K562 (cell line): Measurements from ENCODE around the gene SHISA9. TPM values are rescaled to one million over a fixed set of nuclear protein-coding genes. Genes with fewer than 3 reads are reported as not detected.

Experiments used
- ATAC-seq: fragments of 200-7000 bp; cut with Tn5 transposase; 3 replicates; pipeline ENCODE4 v1.9.1; 2020; ENCODE audit warnings: moderate library complexity
- BruUV-seq: library from RNA; stranded (reverse); fragments of 400-500 nt; replicated peaks from 2 replicates; lab custom pipeline; 2021; lab: Mats Ljungman, UMichigan
- CTCF ChIA-PET: fragments of 300-600 bp; formaldehyde crosslinking; extraction: SDS; loops from one replicate; lab custom pipeline; 2021; ENCODE audit warnings: low intra/inter-chr PET ratio; lab: Yijun Ruan, JAX
- POLR2A ChIA-PET: fragments of 300-600, 350-650 bp; sonication (Branson Sonifier 250); formaldehyde crosslinking; extraction: SDS; loops from one replicate; lab custom pipeline; 2021; ENCODE audit warnings: antibody characterized with exemption, inconsistent platforms; lab: Yijun Ruan, JAX
- DNase-seq, 4 experiments: peaks; one replicate each; pipeline versions ENCODE4 v3.0.0 to v3.0.0-alpha.2; 2011 to 2018; ENCODE audit warnings: low spot score in 3 of 4, mixed read lengths in 3 of 4; ENCODE audit errors: extremely low read depth in 1 of 4
- FAIRE-seq: peaks from 2 replicates; lab custom pipeline; 2011; peaks lifted over from hg19 to GRCh38; lab: Jason Lieb, UNC
- H2AFZ ChIP-seq: 2 replicates; pipeline ENCODE4 v1.6.0; 2011; ENCODE audit warnings: low read depth, low read length, control low read depth, inconsistent platforms
- H3K27ac ChIP-seq: fragments of 200-600 bp; 3 replicates; pipeline ENCODE4 v1.8.0; 2011; ENCODE audit warnings: low read depth, mild to moderate bottlenecking, control low read depth, inconsistent platforms, low read length, moderate library complexity, mixed read lengths; ENCODE audit errors: extremely low read depth
- H3K27me3 ChIP-seq, 2 experiments: fragments of 300-600 bp in 1 of 2; 2 replicates in 1 of 2; 3 replicates in 1 of 2; pipeline versions ENCODE4 v1.6.0 to v1.8.0; 2011; ENCODE audit warnings: inconsistent platforms in 2 of 2, low read length in 2 of 2, mild to moderate bottlenecking in 1 of 2, mixed read lengths in 1 of 2, moderate library complexity in 1 of 2; ENCODE audit not compliant: control insufficient read depth in 2 of 2, insufficient read depth in 2 of 2
- H3K36me3 ChIP-seq: fragments of 300-600 bp; 3 replicates; pipeline ENCODE4 v1.8.0; 2011; ENCODE audit warnings: mild to moderate bottlenecking, low read length, inconsistent platforms; ENCODE audit not compliant: control insufficient read depth, insufficient read depth
- H3K4me1 ChIP-seq, 2 experiments: fragments of 200-600 bp in 1 of 2; replicated peaks in 1 of 2; 2 replicates in 1 of 2; 3 replicates in 1 of 2; pipeline versions ENCODE4 v1.5.1 to v1.8.0; 2011; ENCODE audit warnings: inconsistent platforms in 2 of 2, low read length in 2 of 2, mild to moderate bottlenecking in 1 of 2, mixed read lengths in 1 of 2, moderate library complexity in 1 of 2; ENCODE audit not compliant: control insufficient read depth in 2 of 2, insufficient read depth in 2 of 2
- H3K4me2 ChIP-seq: 2 replicates; pipeline ENCODE4 v1.6.1; 2011; ENCODE audit warnings: low read length, control low read depth, inconsistent platforms, mixed read lengths; ENCODE audit not compliant: insufficient read depth
- H3K4me3 ChIP-seq: fragments of 200-600 bp; sonication (generic), shearing (Covaris generic); 2 replicates; pipeline ENCODE4 v1.5.1; 2016; ENCODE audit warnings: control low read depth, inconsistent platforms
- H3K79me2 ChIP-seq: fragments of 200-600 bp; 3 replicates; pipeline ENCODE4 v1.8.0; 2011; ENCODE audit warnings: low read length, inconsistent platforms; ENCODE audit not compliant: control insufficient read depth, insufficient read depth
- H3K9ac ChIP-seq, 2 experiments: 2 replicates each; pipeline versions ENCODE4 v1.6.0 to v1.6.1; 2011; ENCODE audit warnings: low read depth in 2 of 2, low read length in 2 of 2, control low read depth in 1 of 2, inconsistent platforms in 1 of 2, mild to moderate bottlenecking in 1 of 2, mixed read lengths in 1 of 2; ENCODE audit not compliant: insufficient read depth in 1 of 2
- H3K9me1 ChIP-seq: one replicate; pipeline ENCODE4 v1.6.0; 2011; ENCODE audit warnings: inconsistent platforms, mild to moderate bottlenecking, low read length, moderate library complexity; ENCODE audit not compliant: control insufficient read depth, insufficient read depth
- H3K9me3 ChIP-seq: replicated peaks from 2 replicates; pipeline ENCODE4 v1.5.1; 2011; ENCODE audit warnings: low read depth, low read length, inconsistent platforms; ENCODE audit not compliant: control insufficient read depth, insufficient read depth
- H4K20me1 ChIP-seq: replicated peaks from 2 replicates; pipeline ENCODE4 v1.6.1; 2011; ENCODE audit warnings: low read length, inconsistent platforms, mixed read lengths; ENCODE audit not compliant: control insufficient read depth, insufficient read depth
- E2F4 ChIP-seq: sonication (generic); formaldehyde crosslinking; IDR thresholded peaks from 2 replicates; pipeline ENCODE4 v1.8.0; 2022; ENCODE audit warnings: mild to moderate bottlenecking, low read depth, missing genetic modification reagents
- ERF ChIP-seq: fragments of 450-650 bp; formaldehyde crosslinking; IDR thresholded peaks from 2 replicates; pipeline ENCODE4 v1.4.0; 2020; ENCODE audit warnings: mild to moderate bottlenecking, mixed read lengths
- LARP7 ChIP-seq: fragments of 450-650 bp; IDR thresholded peaks from 2 replicates; pipeline ENCODE4 v1.6.1; 2016
- MCM3 ChIP-seq: fragments of 450-650 bp; IDR thresholded peaks from 2 replicates; pipeline ENCODE4 v1.6.1; 2016
- MTA2 ChIP-seq: fragments of 450-650 bp; IDR thresholded peaks from 2 replicates; pipeline ENCODE4 v1.6.1; 2016; ENCODE audit warnings: low read depth
- MYBL2 ChIP-seq, 2 experiments: fragments of 450-650 bp in 1 of 2; sonication (generic) in 1 of 2; formaldehyde crosslinking in 1 of 2; IDR thresholded peaks; 2 replicates each; pipeline versions ENCODE4 v1.6.1 to v1.8.1; 2017 to 2022; ENCODE audit warnings: borderline replicate concordance in 1 of 2, inconsistent platforms in 1 of 2, low read depth in 1 of 2, mild to moderate bottlenecking in 1 of 2, missing genetic modification reagents in 1 of 2, moderate library complexity in 1 of 2
- RBM15 ChIP-seq: fragments of 200-400 bp; formaldehyde crosslinking; IDR thresholded peaks from 2 replicates; pipeline ENCODE4 v1.6.1; 2018; ENCODE audit warnings: mild to moderate bottlenecking, low read length, moderate library complexity; ENCODE audit not compliant: insufficient read depth
- SUPT5H ChIP-seq: fragments of 450-650 bp; IDR thresholded peaks from 2 replicates; pipeline ENCODE4 v1.6.1; 2016
- ZBTB40 ChIP-seq, 2 experiments: fragments of 450-650 bp in 1 of 2; sonication (generic) in 1 of 2; formaldehyde crosslinking in 1 of 2; IDR thresholded peaks; 2 replicates each; pipeline versions ENCODE4 v1.7.1 to v1.9.0; 2016 to 2022; ENCODE audit warnings: inconsistent platforms in 1 of 2, mild to moderate bottlenecking in 1 of 2, missing genetic modification reagents in 1 of 2
- WGBS: fragments of 100-300 bp; shearing (Covaris generic); methylation state at CpG from one replicate; pipeline ENCODE4 v1.1.6; 2016; ENCODE audit warnings: low coverage, mixed read lengths; ENCODE audit not compliant: insufficient coverage; ENCODE audit errors: missing lambda C conversion rate; 5-methylcytosine and 5-hydroxymethylcytosine counted together
- in situ Hi-C: fragments of 300-500 bp; cut with MboI; formaldehyde crosslinking; loops from 4 replicates; pipeline ENCODE4 v1.15.0; 2018; ENCODE audit warnings: inconsistent platforms, mixed read lengths
- intact Hi-C: fragments of 100-400 bp; cut with micrococcal nuclease; formaldehyde crosslinking; loops from 2 replicates; pipeline ENCODE4 v1.14.2; 2022
- polyA plus RNA-seq, 8 experiments: library from polyadenylated mRNA; depleted of rRNA in 4 of 8; stranded (reverse) in 5 of 8; unstranded in 3 of 8; fragments of >200 nt; fragmentation: Nextera tagmentation in 2 of 8; fragmentation: Illumina TruSeq in 1 of 8; extraction: Ambion mirVana in 2 of 8; extraction: Trizol in 1 of 8; gene quantifications; 2 replicates each; pipeline versions ENCODE4 v1.2.1 to v1.2.3, GENCODE V29; 2011 to 2014; ENCODE audit warnings: inconsistent platforms in 1 of 8, missing spikeins in 1 of 8
- total RNA-seq, 7 experiments: library from RNA; depleted of rRNA in 6 of 7; stranded (reverse); fragments of >200 nt in 6 of 7; fragmentation: Illumina TruSeq in 2 of 7; extraction: Trizol in 2 of 7; gene quantifications; 2 replicates each; pipeline versions ENCODE4 v1.2.1 to v1.2.3, GENCODE V29; 2011 to 2021; ENCODE audit warnings: low replicate concordance in 1 of 7

The SHISA9 gene
- total and polyA plus RNA-seq, 9 of the 15 experiments (the other 6 are each of a cell fraction or from before 2014, with no cell fraction given) = under 0.01 to 0.16 (median 0.01) TPM; not detected in 6

GRCh38 chr16:12881740-12882139, 19.7 kb upstream of the SHISA9 start:
- H3K79me2 ChIP-seq = no peaks in the 10 kb centered on the region
- no peak overlapping the region for H3K4me2 ChIP-seq
- DNase-seq = no peak
- ATAC-seq = no peak
- no peaks in the 10 kb centered on the region for H4K20me1 ChIP-seq
- no peak overlapping the region for H3K9ac ChIP-seq
- H3K4me3 ChIP-seq = no peak overlapping the region
- CTCF ChIA-PET = no interaction called here
- peaks cover 3 to 11% of the 10 kb centered on the region in 2 experiments; a peak in 3 of 5 replicates for H3K27me3 ChIP-seq
- no peaks in the 10 kb centered on the region for H3K36me3 ChIP-seq
- intact Hi-C loops (no loop called here), in situ Hi-C loops (no loop called here)
- H2AFZ ChIP-seq = no peak overlapping the region
- POLR2A ChIA-PET = interaction anchor here (0.7 kb wide), 1 partner anchor 48 kb away, joined by 3 read pairs; no protein-coding TSS in a partner anchor
- H3K9me1 ChIP-seq = no peaks in the 10 kb centered on the region
- no peak for FAIRE-seq
- BruUV-seq = no TSS peak
- H3K9me3 ChIP-seq = no peaks in the 10 kb centered on the region
- WGBS = 0% methylated on average over 1 of the region's 1 CpG
- H3K4me1 ChIP-seq = no peaks in the 10 kb centered on the region
- no peak overlapping the region for H3K27ac ChIP-seq
- TF ChIP-seq MCM3 (no peak), RBM15 (no peak), MYBL2 (IDR thresholded peaks at IDR 0.05; ENCODE audit: low read depth) (no peak), MYBL2 (CRISPR knock-in tag; IDR thresholded peaks at IDR 0.05; ENCODE audit: borderline replicate concordance) (no peak), ERF (CRISPR knock-in tag) (no peak), SUPT5H (no peak), MTA2 (no peak), E2F4 (CRISPR knock-in tag) (no peak), LARP7 (no peak), ZBTB40 (IDR thresholded peaks at IDR 0.05) (no peak), ZBTB40 (CRISPR knock-in tag; IDR thresholded peaks at IDR 0.05) (no peak)
